Body of pancreas (tissue), 4 donors: ENCODE data around the gene CCDC93. TPM values are rescaled to one million over a fixed set of nuclear protein-coding genes. Genes with fewer than 3 reads are reported as not detected.

Source experiments
- ATAC-seq: fragments of 150-250 bp; one replicate; pipeline ENCODE4 v1.9.1; 2016
- DNase-seq, 4 donors: peaks; one replicate each; pipeline ENCODE4 v3.0.0-alpha.2; 2019
- H3K27ac ChIP-seq, 4 donors: fragments of 200-600 bp; sonication (generic); 1 replicate in 3 of 4; 2 replicates in 1 of 4; pipeline versions ENCODE4 v1.5.1 to v1.6.1; 2016 to 2019; ENCODE audit warnings: mild to moderate bottlenecking in 1 of 4, mixed read lengths in 1 of 4, moderate library complexity in 1 of 4
- H3K27me3 ChIP-seq, 2 donors: fragments of 200-600 bp; sonication (generic); one replicate each; pipeline ENCODE4 v1.6.0; 2016; ENCODE audit warnings: mild to moderate bottlenecking in 1 of 2
- H3K36me3 ChIP-seq, 2 donors: fragments of 200-600 bp; sonication (generic); replicated peaks in 1 of 2; 2 replicates each; pipeline ENCODE4 v1.5.1; 2016; ENCODE audit warnings: low read depth in 2 of 2; ENCODE audit not compliant: insufficient read depth in 1 of 2
- H3K4me1 ChIP-seq: fragments of 200-600 bp; sonication (generic); one replicate; pipeline ENCODE4 v1.6.0; 2016
- H3K4me3 ChIP-seq, 2 donors: fragments of 200-600 bp; sonication (generic); 1 replicate in 1 of 2; 2 replicates in 1 of 2; pipeline ENCODE4 v1.5.1; 2016 to 2019
- H3K9me3 ChIP-seq, 3 donors: fragments of 200-600 bp; sonication (generic); 1 replicate in 2 of 3; 2 replicates in 1 of 3; pipeline ENCODE4 v1.5.1; 2016
- POLR2A ChIP-seq, 3 donors: fragments of 450-650 bp; IDR thresholded peaks; one replicate each; pipeline ENCODE4 v1.6.1; 2016; ENCODE audit warnings: antibody characterized with exemption in 3 of 3, mild to moderate bottlenecking in 2 of 3
- WGBS, 2 donors: methylation state at CpG; one replicate each; pipeline ENCODE4 v1.1.5; 2017; 5-methylcytosine and 5-hydroxymethylcytosine counted together
- intact Hi-C: fragments of 100-400 bp; cut with DNase I; formaldehyde crosslinking; loops from one replicate; pipeline ENCODE4 v1.15.1; 2023
- total RNA-seq, 2 donors: library from RNA; depleted of rRNA; stranded (reverse); fragments of >200 nt; gene quantifications; one replicate each; pipeline ENCODE4 v1.1.0, GENCODE V29; 2016
- TF ChIP-seq, protein P1 (sequence below), 7 experiments: fragments of 450-650 bp in 4 of 7; fragments of 200-600 bp in 3 of 7; sonication (generic) in 3 of 7; IDR thresholded peaks; one replicate each; pipeline ENCODE4 v1.5.1; 2016 to 2019; ENCODE audit warnings: antibody characterized with exemption in 7 of 7

The CCDC93 gene
- total RNA-seq, 2 donors from 2014 or later = 27.0 to 36.6 TPM

GRCh38 chr2:118059919-118060478 is 46.1 kb upstream of the CCDC93 start:
- intact Hi-C loops = no loop called here
- ATAC-seq (no peak), DNase-seq (no peak)
- Histone ChIP-seq H3K36me3 (no peaks in the 10 kb centered on the region), H3K4me1 (no peaks in the 10 kb centered on the region), H3K27ac (peak overlapping the region in 1 of 4 donors; percentile 34), H3K4me3 (no peak overlapping the region), H3K27me3 (no peaks in the 10 kb centered on the region), H3K9me3 (no peaks in the 10 kb centered on the region)
- WGBS, 2 donors = 59 to 60% methylated on average over 4 of the region's 4 CpGs
- TF ChIP-seq, protein P1, sequence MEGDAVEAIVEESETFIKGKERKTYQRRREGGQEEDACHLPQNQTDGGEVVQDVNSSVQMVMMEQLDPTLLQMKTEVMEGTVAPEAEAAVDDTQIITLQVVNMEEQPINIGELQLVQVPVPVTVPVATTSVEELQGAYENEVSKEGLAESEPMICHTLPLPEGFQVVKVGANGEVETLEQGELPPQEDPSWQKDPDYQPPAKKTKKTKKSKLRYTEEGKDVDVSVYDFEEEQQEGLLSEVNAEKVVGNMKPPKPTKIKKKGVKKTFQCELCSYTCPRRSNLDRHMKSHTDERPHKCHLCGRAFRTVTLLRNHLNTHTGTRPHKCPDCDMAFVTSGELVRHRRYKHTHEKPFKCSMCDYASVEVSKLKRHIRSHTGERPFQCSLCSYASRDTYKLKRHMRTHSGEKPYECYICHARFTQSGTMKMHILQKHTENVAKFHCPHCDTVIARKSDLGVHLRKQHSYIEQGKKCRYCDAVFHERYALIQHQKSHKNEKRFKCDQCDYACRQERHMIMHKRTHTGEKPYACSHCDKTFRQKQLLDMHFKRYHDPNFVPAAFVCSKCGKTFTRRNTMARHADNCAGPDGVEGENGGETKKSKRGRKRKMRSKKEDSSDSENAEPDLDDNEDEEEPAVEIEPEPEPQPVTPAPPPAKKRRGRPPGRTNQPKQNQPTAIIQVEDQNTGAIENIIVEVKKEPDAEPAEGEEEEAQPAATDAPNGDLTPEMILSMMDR (IDR thresholded peaks at IDR 0.05) = no peak
- TF ChIP-seq POLR2A (IDR thresholded peaks at IDR 0.05) = no peak

DNA sequence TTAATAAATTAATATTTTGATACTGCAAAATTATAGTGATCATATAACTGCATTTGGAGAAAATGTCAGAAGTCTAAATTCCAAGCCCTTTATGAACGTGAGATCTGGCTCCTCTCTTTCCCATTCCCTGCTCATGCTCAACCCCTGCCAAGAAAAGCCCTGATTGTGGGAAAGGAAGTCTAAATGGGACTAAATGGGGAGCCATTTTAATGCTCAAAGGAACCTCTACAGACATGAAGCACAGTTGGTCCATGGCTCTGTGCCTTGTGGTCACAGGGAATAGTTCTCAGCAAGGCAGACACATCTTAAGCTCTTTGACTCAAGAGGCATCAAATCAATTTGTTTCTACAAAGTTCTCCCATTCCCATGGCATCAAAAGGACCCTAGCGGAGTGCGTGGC is 45.1 kb upstream of the CCDC93 start:
- TF ChIP-seq POLR2A (IDR thresholded peaks at IDR 0.05) = no peak
- TF ChIP-seq, protein P1 (IDR thresholded peaks at IDR 0.05) = no peak
- ATAC-seq = no peak
- no peak for DNase-seq
- Histone ChIP-seq H3K27me3 (no peaks in the 10 kb centered on the region), H3K36me3 (no peaks in the 10 kb centered on the region), H3K27ac (no peak overlapping the region), H3K4me1 (no peaks in the 10 kb centered on the region), H3K4me3 (no peak overlapping the region), H3K9me3 (no peaks in the 10 kb centered on the region)
- WGBS, 2 donors = 77 to 79% methylated on average over 3 of the region's 3 CpGs
- intact Hi-C loops = no loop called here

- ATAC-seq (no peak), DNase-seq (no peak)
- no peaks in the 10 kb centered on the region for H3K36me3 ChIP-seq
- no peak for TF ChIP-seq POLR2A (IDR thresholded peaks at IDR 0.05)
- TF ChIP-seq, protein P1 (IDR thresholded peaks at IDR 0.05) = no peak
- H3K4me1 ChIP-seq = no peaks in the 10 kb centered on the region
- no peaks in the 10 kb centered on the region for H3K27me3 ChIP-seq
- H3K4me3 ChIP-seq = no peak overlapping the region
- H3K27ac ChIP-seq = no peak overlapping the region
- intact Hi-C loops = no loop called here
- WGBS, 2 donors = 85 to 93% methylated on average over 3 of the region's 3 CpGs
- no peaks in the 10 kb centered on the region for H3K9me3 ChIP-seq
Measured at GRCh38 chr2:118056801-118057200, 42.9 kb upstream of the CCDC93 start.

GRCh38 chr2:118056165-118056534 is 42.3 kb upstream of the CCDC93 start:
- intact Hi-C loops = no loop called here
- 48 to 50% methylated on average over 3 of the region's 3 CpGs for WGBS, 2 donors
- no peak overlapping the region for H3K4me3 ChIP-seq
- H3K4me1 ChIP-seq = no peaks in the 10 kb centered on the region
- DNase-seq (peak in 1 of 4 donors; percentile 48), ATAC-seq (no peak)
- no peaks in the 10 kb centered on the region for H3K9me3 ChIP-seq
- H3K36me3 ChIP-seq = no peaks in the 10 kb centered on the region
- no peak for TF ChIP-seq POLR2A (IDR thresholded peaks at IDR 0.05)
- TF ChIP-seq, protein P1 (IDR thresholded peaks at IDR 0.05) = no peak
- no peak overlapping the region for H3K27ac ChIP-seq
- H3K27me3 ChIP-seq = no peaks in the 10 kb centered on the region

DNA sequence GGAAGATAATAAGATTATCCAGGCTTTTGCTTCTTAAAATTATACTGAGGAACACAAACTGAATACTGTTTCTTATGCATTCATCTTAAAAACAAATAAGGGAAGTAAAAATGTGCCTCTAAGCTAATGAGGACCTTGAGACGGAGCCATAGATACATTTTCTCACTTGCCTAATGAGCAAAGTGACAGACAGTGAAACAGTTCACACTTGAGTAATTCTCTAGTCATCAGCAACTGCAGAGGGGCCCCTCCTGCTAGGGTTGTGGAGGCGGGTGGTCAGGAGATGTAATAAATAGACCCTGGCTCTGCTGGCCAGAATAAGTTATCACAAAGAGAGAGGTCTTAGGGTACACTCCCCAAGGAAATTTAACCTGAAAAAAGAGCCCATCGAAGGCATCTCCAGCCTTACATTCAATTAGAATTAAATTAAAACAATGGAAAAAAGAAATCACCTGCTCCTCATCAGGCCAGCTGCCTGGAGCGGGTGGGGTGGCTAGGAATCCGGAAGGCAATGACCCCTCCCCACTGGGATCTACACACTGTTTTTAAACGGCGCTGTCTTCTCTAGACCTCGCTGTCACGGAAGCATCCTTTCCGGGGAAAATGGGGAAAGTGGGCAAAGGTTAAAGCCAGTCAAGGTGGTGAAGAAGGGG is 41.8 kb upstream of the CCDC93 start:
- no peaks in the 10 kb centered on the region for H3K27me3 ChIP-seq
- H3K9me3 ChIP-seq = no peaks in the 10 kb centered on the region
- WGBS, 2 donors = 73 to 76% methylated on average over 9 to 10 of the region's 10 CpGs
- no peaks in the 10 kb centered on the region for H3K4me1 ChIP-seq
- H3K27ac ChIP-seq = no peak overlapping the region
- H3K4me3 ChIP-seq = no peak overlapping the region
- no peak for ATAC-seq
- TF ChIP-seq POLR2A (IDR thresholded peaks at IDR 0.05) = no peak
- TF ChIP-seq, protein P1 (IDR thresholded peaks at IDR 0.05) = no peak
- H3K36me3 ChIP-seq = no peaks in the 10 kb centered on the region
- intact Hi-C loops = no loop called here
- no peak for DNase-seq
